ENCODE results near the gene STRN4.
"Not testable (repeated sequence)": the region's sequence is repeated elsewhere in the genome, so short reads cannot be mapped to it uniquely, and the experiment has no call there.

STRN4 gene

GRCh38 chr19:46713781-46714443 is 32.3 kb downstream of the STRN4 start:
- in situ Hi-C loops (cut with MboI; ENCODE audit: low pct_unique_long_range_greater_than_20kb, low sequenced_read_pairs, unreplicated experiment) = no loop called here
- DNase-seq (ENCODE audit: low spot score) = peak; percentile 86
- TF ChIP-seq CTCF (IDR thresholded peaks at IDR 0.05; ENCODE audit: extremely low read depth, insufficient read depth, missing control alignments) = no peak

- in situ Hi-C loops (cut with MboI; ENCODE audit: low pct_unique_long_range_greater_than_20kb, low sequenced_read_pairs, unreplicated experiment); DNase-seq (ENCODE audit: low spot score): not testable (repeated sequence)
Observed at GRCh38 chr19:46712768-46713338, 33.4 kb downstream of the STRN4 start.

GRCh38 chr19:46710687-46711086 is 35.6 kb downstream of the STRN4 start:
- no peak for DNase-seq (ENCODE audit: low spot score)
- TF ChIP-seq CTCF (IDR thresholded peaks at IDR 0.05; ENCODE audit: extremely low read depth, insufficient read depth, missing control alignments) = no peak
- in situ Hi-C loops (cut with MboI; ENCODE audit: low pct_unique_long_range_greater_than_20kb, low sequenced_read_pairs, unreplicated experiment) = no loop called here

GRCh38 chr19:46704379-46705076 is 41.7 kb downstream of the STRN4 start:
- DNase-seq (ENCODE audit: low spot score) = peak; percentile 92
- in situ Hi-C loops (cut with MboI; ENCODE audit: low pct_unique_long_range_greater_than_20kb, low sequenced_read_pairs, unreplicated experiment) = no loop called here

GRCh38 chr19:46700704-46701103 is 45.5 kb downstream of the STRN4 start:
- in situ Hi-C loops (cut with MboI; ENCODE audit: low pct_unique_long_range_greater_than_20kb, low sequenced_read_pairs, unreplicated experiment) = no loop called here
- no peak for DNase-seq (ENCODE audit: low spot score)
- TF ChIP-seq CTCF (IDR thresholded peaks at IDR 0.05; ENCODE audit: extremely low read depth, insufficient read depth, missing control alignments) = no peak

More at GRCh38 chr19:46704379-46705076, 41.7 kb downstream of the STRN4 start:
- TF ChIP-seq CTCF (IDR thresholded peaks at IDR 0.05; ENCODE audit: extremely low read depth, insufficient read depth, missing control alignments) = peak; percentile 89

- in situ Hi-C loops (cut with MboI; ENCODE audit: low pct_unique_long_range_greater_than_20kb, low sequenced_read_pairs, unreplicated experiment) = no loop called here
- no peak for TF ChIP-seq CTCF (IDR thresholded peaks at IDR 0.05; ENCODE audit: extremely low read depth, insufficient read depth, missing control alignments)
- no peak for DNase-seq (ENCODE audit: low spot score)
Observed at GRCh38 chr19:46698395-46699321, 47.6 kb downstream of the STRN4 start.
